ENCODE results near the gene TNPO1. TPM values are rescaled to one million over a fixed set of nuclear protein-coding genes. Genes with fewer than 3 reads are reported as not detected.

Gene TNPO1
- total and polyA plus RNA-seq, 10 of the 15 experiments (the other 5 are each of a cell fraction or from before 2014, with no cell fraction given) = 18.1 to 123 (median 79.2) TPM

- DNase-seq (ENCODE audit: low read depth, low spot score) (no peak), ATAC-seq (no peak), FAIRE-seq (no peak)
- H2AFZ ChIP-seq (ENCODE audit: control insufficient read depth, low read depth, low read length) = no peak overlapping the region
- ChIA-PET SMC1A (ENCODE audit: uncharacterized antibody, unreplicated experiment) (no interaction called here), RAD21 (ENCODE audit: unreplicated experiment) (no interaction called here), POLR2A (no interaction called here), CTCF (interaction anchor here (1.0 kb wide), 1 partner anchor 10 kb away, joined by 3 read pairs; no protein-coding TSS in a partner anchor)
- no peak overlapping the region for H3K4me3 ChIP-seq
- H3K27ac ChIP-seq (ENCODE audit: control insufficient read depth, insufficient read depth) = no peak overlapping the region
- H3K27me3 ChIP-seq (replicated peaks in 1 of 2; ENCODE audit: control insufficient read depth in 2 of 2, insufficient read depth in 2 of 2, low read length in 1 of 2) = peaks cover 0 to 2% of the 10 kb centered on the region in 2 experiments; a peak in 2 of 4 replicates
- in situ Hi-C loops (cut with MboI) (no loop called here), intact Hi-C loops (cut with micrococcal nuclease; ENCODE audit: unreplicated experiment) (loop anchor here (5.0 kb wide), 1 partner anchor 493 kb away; no protein-coding TSS in a partner anchor)
- no peaks in the 10 kb centered on the region for H4K20me1 ChIP-seq (ENCODE audit: control insufficient read depth, insufficient read depth)
- no peaks in the 10 kb centered on the region for H3K36me3 ChIP-seq (ENCODE audit: control insufficient read depth in 2 of 2, insufficient read depth in 2 of 2, low read length in 1 of 2)
- no peak overlapping the region for H3K9ac ChIP-seq (ENCODE audit: control insufficient read depth, insufficient read depth, low read length)
- H3K79me2 ChIP-seq (ENCODE audit: control insufficient read depth, insufficient read depth, low read length) = no peaks in the 10 kb centered on the region
- H3K4me1 ChIP-seq (ENCODE audit: control insufficient read depth, insufficient read depth, low read length) = no peaks in the 10 kb centered on the region; the same call in 1 of the 2 replicates
- 94% methylated on average over 1 of the region's 1 CpG for WGBS (ENCODE audit: insufficient coverage, insufficient replicate concordance, low lambda C conversion rate, missing lambda C conversion rate)
- H3K9me3 ChIP-seq (replicated peaks; ENCODE audit: control insufficient read depth, insufficient read depth, low read length) = no peaks in the 10 kb centered on the region
- BruUV-seq (replicated peaks) = no TSS peak
- H3K4me2 ChIP-seq (ENCODE audit: control insufficient read depth, insufficient read depth) = no peak overlapping the region
- TF ChIP-seq SIX5 (IDR thresholded peaks at IDR 0.05; ENCODE audit: low read depth, low read length, severe bottlenecking) (no peak), ZNF274 (IDR thresholded peaks at IDR 0.05; ENCODE audit: insufficient read depth, insufficient read length) (no peak), ETV6 (conservative IDR thresholded peaks at IDR 0.05 in 1 of 2, IDR thresholded peaks at IDR 0.05 in 1 of 2; ENCODE audit: borderline replicate concordance in 1 of 2, low read depth in 1 of 2) (no peak), POLR2AphosphoS5 (IDR thresholded peaks at IDR 0.05; ENCODE audit: low read length) (no peak), PRDM15 (CRISPR knock-in tag; IDR thresholded peaks at IDR 0.05) (no peak), NRF1 (conservative IDR thresholded peaks at IDR 0.05; ENCODE audit: low read depth, low read length) (no peak), EGR1 (IDR thresholded peaks at IDR 0.05; ENCODE audit: borderline replicate concordance in 1 of 2, low read depth in 2 of 2, low read length in 2 of 2) (no peak)
- TF ChIP-seq, protein P1, sequence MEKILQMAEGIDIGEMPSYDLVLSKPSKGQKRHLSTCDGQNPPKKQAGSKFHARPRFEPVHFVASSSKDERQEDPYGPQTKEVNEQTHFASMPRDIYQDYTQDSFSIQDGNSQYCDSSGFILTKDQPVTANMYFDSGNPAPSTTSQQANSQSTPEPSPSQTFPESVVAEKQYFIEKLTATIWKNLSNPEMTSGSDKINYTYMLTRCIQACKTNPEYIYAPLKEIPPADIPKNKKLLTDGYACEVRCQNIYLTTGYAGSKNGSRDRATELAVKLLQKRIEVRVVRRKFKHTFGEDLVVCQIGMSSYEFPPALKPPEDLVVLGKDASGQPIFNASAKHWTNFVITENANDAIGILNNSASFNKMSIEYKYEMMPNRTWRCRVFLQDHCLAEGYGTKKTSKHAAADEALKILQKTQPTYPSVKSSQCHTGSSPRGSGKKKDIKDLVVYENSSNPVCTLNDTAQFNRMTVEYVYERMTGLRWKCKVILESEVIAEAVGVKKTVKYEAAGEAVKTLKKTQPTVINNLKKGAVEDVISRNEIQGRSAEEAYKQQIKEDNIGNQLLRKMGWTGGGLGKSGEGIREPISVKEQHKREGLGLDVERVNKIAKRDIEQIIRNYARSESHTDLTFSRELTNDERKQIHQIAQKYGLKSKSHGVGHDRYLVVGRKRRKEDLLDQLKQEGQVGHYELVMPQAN (conservative IDR thresholded peaks at IDR 0.05) = no peak
- TF ChIP-seq, protein P2, sequence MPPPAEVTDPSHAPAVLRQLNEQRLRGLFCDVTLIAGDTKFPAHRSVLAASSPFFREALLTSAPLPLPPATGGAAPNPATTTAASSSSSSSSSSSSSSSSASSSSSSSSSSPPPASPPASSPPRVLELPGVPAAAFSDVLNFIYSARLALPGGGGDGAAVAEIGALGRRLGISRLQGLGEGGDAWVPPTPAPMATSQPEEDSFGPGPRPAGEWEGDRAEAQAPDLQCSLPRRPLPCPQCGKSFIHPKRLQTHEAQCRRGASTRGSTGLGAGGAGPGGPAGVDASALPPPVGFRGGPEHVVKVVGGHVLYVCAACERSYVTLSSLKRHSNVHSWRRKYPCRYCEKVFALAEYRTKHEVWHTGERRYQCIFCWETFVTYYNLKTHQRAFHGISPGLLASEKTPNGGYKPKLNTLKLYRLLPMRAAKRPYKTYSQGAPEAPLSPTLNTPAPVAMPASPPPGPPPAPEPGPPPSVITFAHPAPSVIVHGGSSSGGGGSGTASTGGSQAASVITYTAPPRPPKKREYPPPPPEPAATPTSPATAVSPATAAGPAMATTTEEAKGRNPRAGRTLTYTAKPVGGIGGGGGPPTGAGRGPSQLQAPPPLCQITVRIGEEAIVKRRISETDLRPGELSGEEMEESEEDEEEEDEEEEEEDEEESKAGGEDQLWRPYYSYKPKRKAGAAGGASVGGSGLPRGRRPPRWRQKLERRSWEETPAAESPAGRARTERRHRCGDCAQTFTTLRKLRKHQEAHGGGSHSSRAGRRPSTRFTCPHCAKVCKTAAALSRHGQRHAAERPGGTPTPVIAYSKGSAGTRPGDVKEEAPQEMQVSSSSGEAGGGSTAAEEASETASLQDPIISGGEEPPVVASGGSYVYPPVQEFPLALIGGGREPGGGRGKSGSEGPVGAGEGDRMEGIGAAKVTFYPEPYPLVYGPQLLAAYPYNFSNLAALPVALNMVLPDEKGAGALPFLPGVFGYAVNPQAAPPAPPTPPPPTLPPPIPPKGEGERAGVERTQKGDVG (CRISPR knock-in tag; IDR thresholded peaks at IDR 0.05) = no peak
- TF ChIP-seq, protein P3, sequence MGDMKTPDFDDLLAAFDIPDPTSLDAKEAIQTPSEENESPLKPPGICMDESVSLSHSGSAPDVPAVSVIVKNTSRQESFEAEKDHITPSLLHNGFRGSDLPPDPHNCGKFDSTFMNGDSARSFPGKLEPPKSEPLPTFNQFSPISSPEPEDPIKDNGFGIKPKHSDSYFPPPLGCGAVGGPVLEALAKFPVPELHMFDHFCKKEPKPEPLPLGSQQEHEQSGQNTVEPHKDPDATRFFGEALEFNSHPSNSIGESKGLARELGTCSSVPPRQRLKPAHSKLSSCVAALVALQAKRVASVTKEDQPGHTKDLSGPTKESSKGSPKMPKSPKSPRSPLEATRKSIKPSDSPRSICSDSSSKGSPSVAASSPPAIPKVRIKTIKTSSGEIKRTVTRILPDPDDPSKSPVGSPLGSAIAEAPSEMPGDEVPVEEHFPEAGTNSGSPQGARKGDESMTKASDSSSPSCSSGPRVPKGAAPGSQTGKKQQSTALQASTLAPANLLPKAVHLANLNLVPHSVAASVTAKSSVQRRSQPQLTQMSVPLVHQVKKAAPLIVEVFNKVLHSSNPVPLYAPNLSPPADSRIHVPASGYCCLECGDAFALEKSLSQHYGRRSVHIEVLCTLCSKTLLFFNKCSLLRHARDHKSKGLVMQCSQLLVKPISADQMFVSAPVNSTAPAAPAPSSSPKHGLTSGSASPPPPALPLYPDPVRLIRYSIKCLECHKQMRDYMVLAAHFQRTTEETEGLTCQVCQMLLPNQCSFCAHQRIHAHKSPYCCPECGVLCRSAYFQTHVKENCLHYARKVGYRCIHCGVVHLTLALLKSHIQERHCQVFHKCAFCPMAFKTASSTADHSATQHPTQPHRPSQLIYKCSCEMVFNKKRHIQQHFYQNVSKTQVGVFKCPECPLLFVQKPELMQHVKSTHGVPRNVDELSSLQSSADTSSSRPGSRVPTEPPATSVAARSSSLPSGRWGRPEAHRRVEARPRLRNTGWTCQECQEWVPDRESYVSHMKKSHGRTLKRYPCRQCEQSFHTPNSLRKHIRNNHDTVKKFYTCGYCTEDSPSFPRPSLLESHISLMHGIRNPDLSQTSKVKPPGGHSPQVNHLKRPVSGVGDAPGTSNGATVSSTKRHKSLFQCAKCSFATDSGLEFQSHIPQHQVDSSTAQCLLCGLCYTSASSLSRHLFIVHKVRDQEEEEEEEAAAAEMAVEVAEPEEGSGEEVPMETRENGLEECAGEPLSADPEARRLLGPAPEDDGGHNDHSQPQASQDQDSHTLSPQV (IDR thresholded peaks at IDR 0.05) = no peak
These were observed 142.8 kb downstream of the TNPO1 start for GRCh38 chr5:72959257-72959656.

Measured in GM12878 (cell line).